Smooth muscle cell (in vitro differentiated cells): ENCODE measurements around the gene TMEM119. TPM values are rescaled to one million over a fixed set of nuclear protein-coding genes. Genes with fewer than 3 reads are reported as not detected.
"Not testable (repeated sequence)": the region's sequence is repeated elsewhere in the genome, so short reads cannot be mapped to it uniquely, and the experiment has no call there.

Experiments
- DNase-seq: peaks from one replicate; lab custom pipeline; 2025; ENCODE audit not compliant: unreplicated experiment; lab: John Stamatoyannopoulos, UW
- H2AFZ ChIP-seq: fragments of 200-600 bp; sonication (generic); 2 replicates; pipeline ENCODE4 v1.6.0; 2016; ENCODE audit warnings: antibody characterized with exemption, low read depth, mild to moderate bottlenecking
- H3F3A ChIP-seq: fragments of 200-600 bp; sonication (generic); 2 replicates; pipeline ENCODE4 v1.6.0; 2017; ENCODE audit warnings: antibody characterized with exemption, low read depth
- H3K27ac ChIP-seq: fragments of 200-600 bp; sonication (generic); 2 replicates; pipeline ENCODE4 v1.5.1; 2016; ENCODE audit warnings: low read depth, mild to moderate bottlenecking
- H3K27me3 ChIP-seq: fragments of 200-600 bp; sonication (generic); 2 replicates; pipeline ENCODE4 v1.6.1; 2016; ENCODE audit warnings: low read depth, mild to moderate bottlenecking
- H3K36me3 ChIP-seq: fragments of 200-600 bp; sonication (generic); 2 replicates; pipeline ENCODE4 v1.5.1; 2016; ENCODE audit warnings: low read depth
- H3K4me1 ChIP-seq: fragments of 200-600 bp; sonication (generic); 2 replicates; pipeline ENCODE4 v1.5.1; 2016; ENCODE audit warnings: low read depth
- H3K4me2 ChIP-seq: fragments of 200-600 bp; sonication (generic); 2 replicates; pipeline ENCODE4 v1.6.0; 2016; ENCODE audit warnings: mild to moderate bottlenecking
- H3K4me3 ChIP-seq: fragments of 200-600 bp; sonication (generic); 2 replicates; pipeline ENCODE4 v1.5.1; 2016; ENCODE audit warnings: mild to moderate bottlenecking
- H3K79me2 ChIP-seq: fragments of 200-600 bp; sonication (generic); 2 replicates; pipeline ENCODE4 v1.6.0; 2016; ENCODE audit warnings: low read depth, mild to moderate bottlenecking
- H3K9ac ChIP-seq: fragments of 200-600 bp; sonication (generic); 2 replicates; pipeline ENCODE4 v1.6.0; 2016; ENCODE audit warnings: low read depth
- H3K9me3 ChIP-seq: fragments of 200-600 bp; sonication (generic); replicated peaks from 2 replicates; pipeline ENCODE4 v1.5.1; 2016; ENCODE audit warnings: low read depth
- H4K20me1 ChIP-seq: fragments of 200-600 bp; sonication (generic); 2 replicates; pipeline ENCODE4 v1.6.0; 2016; ENCODE audit warnings: low read depth
- WGBS: methylation state at CpG from one replicate; pipeline ENCODE4 v1.1.7; 2016; ENCODE audit warnings: low lambda C conversion rate; 5-methylcytosine and 5-hydroxymethylcytosine counted together
- polyA plus RNA-seq: library from polyadenylated mRNA; unstranded; fragments of >200 nt; fragmentation: Nextera tagmentation; extraction: Ambion mirVana; gene quantifications from 2 replicates; pipeline ENCODE4 v1.2.1, GENCODE V29; 2016
- total RNA-seq: library from RNA; depleted of rRNA; stranded (reverse); fragments of >200 nt; gene quantifications from 2 replicates; pipeline ENCODE4 v1.2.3, GENCODE V29; 2014
- TF ChIP-seq, protein P1 (sequence below): fragments of 200-600 bp; sonication (generic); IDR thresholded peaks from 2 replicates; pipeline ENCODE4 v1.5.1; 2017; ENCODE audit warnings: borderline replicate concordance, mild to moderate bottlenecking, antibody characterized with exemption; ENCODE audit not compliant: insufficient read depth, poor library complexity, severe bottlenecking

The TMEM119 gene
- total and polyA plus RNA-seq, 2 experiments from 2014 or later: 40.9 to 103 TPM

DNA sequence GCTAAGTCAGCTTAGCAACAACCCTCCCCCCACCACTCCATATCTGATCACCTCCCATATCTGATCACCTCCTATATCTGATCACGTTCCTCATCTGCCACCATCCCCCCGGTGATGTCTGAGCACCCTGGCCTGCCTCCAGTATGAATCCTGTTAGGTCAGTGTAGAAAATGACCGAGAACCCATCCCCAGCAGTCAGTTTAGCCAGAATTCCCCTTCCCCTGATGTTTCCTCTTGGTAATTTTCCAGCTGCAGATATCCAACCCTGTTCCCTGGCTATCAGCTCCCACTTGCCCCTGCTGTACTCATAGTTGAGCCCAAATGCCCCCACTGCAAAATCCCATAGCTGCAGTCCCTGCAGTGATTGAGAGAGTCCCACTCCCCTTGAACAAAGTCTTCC is 23.3 kb upstream of the TMEM119 start:
- Histone ChIP-seq H3K4me2 (no peak overlapping the region), H3K9ac (no peak overlapping the region), H3K36me3 (no peaks in the 10 kb centered on the region), H3K4me1 (peaks cover 5% of the 10 kb centered on the region), H3K27me3 (no peaks in the 10 kb centered on the region), H3K27ac (no peak overlapping the region), H3K4me3 (no peak overlapping the region), H3F3A (peaks cover 6% of the 10 kb centered on the region), H4K20me1 (no peaks in the 10 kb centered on the region), H3K79me2 (no peaks in the 10 kb centered on the region), H2AFZ (no peak overlapping the region), H3K9me3 (no peaks in the 10 kb centered on the region)
- WGBS: 82% methylated on average over 3 of the region's 3 CpGs
- TF ChIP-seq, protein P1, sequence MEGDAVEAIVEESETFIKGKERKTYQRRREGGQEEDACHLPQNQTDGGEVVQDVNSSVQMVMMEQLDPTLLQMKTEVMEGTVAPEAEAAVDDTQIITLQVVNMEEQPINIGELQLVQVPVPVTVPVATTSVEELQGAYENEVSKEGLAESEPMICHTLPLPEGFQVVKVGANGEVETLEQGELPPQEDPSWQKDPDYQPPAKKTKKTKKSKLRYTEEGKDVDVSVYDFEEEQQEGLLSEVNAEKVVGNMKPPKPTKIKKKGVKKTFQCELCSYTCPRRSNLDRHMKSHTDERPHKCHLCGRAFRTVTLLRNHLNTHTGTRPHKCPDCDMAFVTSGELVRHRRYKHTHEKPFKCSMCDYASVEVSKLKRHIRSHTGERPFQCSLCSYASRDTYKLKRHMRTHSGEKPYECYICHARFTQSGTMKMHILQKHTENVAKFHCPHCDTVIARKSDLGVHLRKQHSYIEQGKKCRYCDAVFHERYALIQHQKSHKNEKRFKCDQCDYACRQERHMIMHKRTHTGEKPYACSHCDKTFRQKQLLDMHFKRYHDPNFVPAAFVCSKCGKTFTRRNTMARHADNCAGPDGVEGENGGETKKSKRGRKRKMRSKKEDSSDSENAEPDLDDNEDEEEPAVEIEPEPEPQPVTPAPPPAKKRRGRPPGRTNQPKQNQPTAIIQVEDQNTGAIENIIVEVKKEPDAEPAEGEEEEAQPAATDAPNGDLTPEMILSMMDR: no peak
- no peak for DNase-seq

DNA sequence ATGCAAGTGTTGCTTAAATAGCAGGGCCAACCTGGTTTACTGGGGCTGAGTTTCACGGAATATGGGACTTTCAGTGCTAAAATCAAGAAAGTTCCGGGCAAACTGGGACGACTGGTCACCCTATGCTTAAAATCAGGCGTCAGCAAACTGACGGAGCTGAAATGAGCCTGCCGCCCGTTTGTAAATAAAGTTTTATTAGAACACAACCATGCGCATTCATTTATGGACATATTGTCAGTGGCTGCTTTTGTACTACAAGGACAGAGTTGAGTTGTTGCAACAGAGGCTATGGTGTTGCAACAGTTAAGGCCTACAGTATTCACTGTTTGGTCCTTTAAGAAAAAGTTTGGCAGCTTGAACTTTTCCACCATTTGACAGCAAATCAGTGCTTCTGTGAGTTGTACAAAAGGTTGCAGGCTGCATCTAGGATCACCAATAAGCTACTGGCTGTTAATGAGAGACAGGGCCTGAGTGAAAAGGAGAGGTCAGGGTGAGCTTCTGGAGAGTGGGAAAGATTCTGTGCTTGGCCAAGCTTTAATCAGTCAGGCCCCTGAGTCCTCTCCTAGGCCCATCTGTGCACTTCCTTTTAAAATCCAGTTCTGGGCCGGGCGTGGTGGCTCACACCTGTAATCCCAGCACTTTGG is 22.5 kb upstream of the TMEM119 start:
- H3K36me3 ChIP-seq: no peaks in the 10 kb centered on the region
- DNase-seq: no peak
- no peaks in the 10 kb centered on the region for H3K79me2 ChIP-seq
- no peaks in the 10 kb centered on the region for H4K20me1 ChIP-seq
- H3K4me1 ChIP-seq: peaks cover 5% of the 10 kb centered on the region
- no peak overlapping the region for H3K4me3 ChIP-seq
- peak overlapping the region; percentile 35 for H3K27ac ChIP-seq
- peak overlapping the region; percentile 33 for H2AFZ ChIP-seq
- 86% methylated on average over 10 of the region's 10 CpGs for WGBS
- H3K9ac ChIP-seq: no peak overlapping the region
- no peaks in the 10 kb centered on the region for H3K27me3 ChIP-seq
- H3K9me3 ChIP-seq: no peaks in the 10 kb centered on the region
- H3K4me2 ChIP-seq: no peak overlapping the region
- TF ChIP-seq, protein P1: no peak
- peaks cover 6% of the 10 kb centered on the region for H3F3A ChIP-seq

GRCh38 chr12:108619369-108620160 is 21.7 kb upstream of the TMEM119 start:
- Histone ChIP-seq H3K9ac (no peak overlapping the region), H3K4me1 (peaks cover 5% of the 10 kb centered on the region)

GRCh38 chr12:108618953-108619274 is 21.0 kb upstream of the TMEM119 start:
- H3K36me3 ChIP-seq, H3K79me2 ChIP-seq, H3K4me3 ChIP-seq, H3K27me3 ChIP-seq, DNase-seq, H3K4me1 ChIP-seq, H3K27ac ChIP-seq, H4K20me1 ChIP-seq, H3F3A ChIP-seq, H3K9ac ChIP-seq, H2AFZ ChIP-seq, H3K9me3 ChIP-seq, H3K4me2 ChIP-seq: not testable (repeated sequence)
- 92% methylated on average over 4 of the region's 4 CpGs for WGBS

More at GRCh38 chr12:108619369-108620160, 21.7 kb upstream of the TMEM119 start:
- Histone ChIP-seq H3K27me3 (no peaks in the 10 kb centered on the region), H3K27ac (peak overlapping the region; percentile 35), H3K4me2 (no peak overlapping the region), H2AFZ (no peak overlapping the region), H4K20me1 (no peaks in the 10 kb centered on the region), H3F3A (peaks cover 6% of the 10 kb centered on the region), H3K9me3 (no peaks in the 10 kb centered on the region), H3K36me3 (no peaks in the 10 kb centered on the region), H3K4me3 (no peak overlapping the region), H3K79me2 (no peaks in the 10 kb centered on the region)
- DNase-seq: no peak
- TF ChIP-seq, protein P1: no peak
- WGBS: 70% methylated on average over 14 of the region's 14 CpGs
